HG02610 (cell line): ENCODE measurements around the gene DENND5B.

Experiments used
- ATAC-seq: cut with Tn5 transposase; IDR thresholded peaks from one replicate; pipeline ENCODE4 v1.9.1; 2021; ENCODE audit warnings: mild to moderate bottlenecking, moderate library complexity; ENCODE audit not compliant: unreplicated experiment

DENND5B gene

DNA sequence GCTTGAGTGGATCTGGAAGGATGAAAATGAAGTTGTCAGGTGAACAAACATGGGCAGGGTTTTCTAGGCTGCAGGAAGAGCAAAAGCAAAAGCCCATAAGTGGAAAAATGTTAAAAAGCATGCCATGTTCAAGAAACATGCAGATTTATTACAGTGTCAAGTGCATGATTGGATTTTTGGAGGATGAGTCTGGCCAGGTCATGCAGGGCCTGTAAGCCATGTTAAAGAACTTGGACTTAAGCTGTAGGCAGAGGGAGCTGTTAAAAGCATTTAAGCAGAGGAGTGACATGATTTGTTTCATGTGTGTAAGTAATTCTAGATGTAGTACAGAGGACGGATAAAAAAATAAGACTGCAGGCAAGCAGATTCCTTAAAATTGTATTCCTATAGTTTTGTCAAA is 248.7 kb downstream of the DENND5B start:
- no peak for ATAC-seq

DNA sequence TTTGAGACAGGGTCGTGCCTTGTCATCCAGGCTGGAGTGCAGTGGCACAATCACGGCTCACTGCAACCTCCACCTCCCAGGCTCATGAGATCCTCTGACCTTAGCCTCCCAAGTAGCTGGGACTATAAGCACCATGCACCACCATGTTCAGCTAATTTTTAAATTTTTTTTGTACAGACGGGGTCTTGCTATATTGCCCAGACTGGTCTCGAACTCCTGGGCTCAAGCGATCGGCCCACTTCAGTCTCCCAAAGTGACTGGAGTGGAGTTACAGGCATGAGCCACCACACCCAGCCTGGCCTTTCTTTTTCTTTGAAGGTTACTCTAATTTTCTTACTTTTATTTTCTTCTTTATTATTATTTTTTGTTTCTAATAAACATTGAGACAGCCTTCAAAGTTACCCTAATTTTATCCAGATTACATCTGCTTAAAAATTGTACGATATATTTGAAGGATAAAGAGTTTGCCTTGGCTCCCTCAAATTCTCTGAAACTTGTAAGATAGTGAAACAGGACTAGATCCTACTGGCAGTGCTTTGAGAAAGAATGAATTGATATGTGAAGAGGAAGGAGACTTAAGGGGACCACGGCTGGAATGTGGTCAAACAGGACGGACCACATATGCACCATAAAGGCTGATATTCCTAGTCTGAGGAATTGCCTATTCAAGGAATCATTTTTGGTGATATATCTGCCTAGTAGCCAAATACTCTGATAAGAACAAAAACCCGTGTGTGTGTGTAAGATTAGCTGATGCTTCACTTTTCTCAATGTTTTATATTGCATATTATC is 250.9 kb downstream of the DENND5B start:
- no peak for ATAC-seq

DNA sequence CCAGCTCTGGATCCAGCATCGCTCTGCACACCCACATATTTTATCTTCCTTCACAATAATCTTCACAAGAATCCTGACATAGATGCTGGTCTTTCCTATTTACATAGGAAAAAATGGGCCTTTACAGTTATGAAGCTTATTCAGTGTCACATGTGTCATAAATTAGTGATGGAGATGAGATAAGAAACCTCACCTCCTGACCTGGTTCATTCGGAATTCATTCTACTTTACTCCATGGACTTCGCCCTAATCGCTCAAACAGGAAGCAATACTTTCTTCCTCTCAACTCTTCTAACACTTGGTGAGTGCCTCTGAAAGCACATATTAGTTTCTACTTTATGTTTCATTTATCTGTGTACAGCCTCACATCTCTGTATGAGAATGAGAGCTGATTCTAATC is 253.0 kb downstream of the DENND5B start:
- no peak for ATAC-seq
